ENCODE measurements around the gene MAGEF1.

GRCh38 chr3:184710870-184711492 lies 883 bp downstream of the MAGEF1 start:
- TF ChIP-seq CTCF (IDR thresholded peaks at IDR 0.05; ENCODE audit: insufficient read depth, low read length, poor library complexity, severe bottlenecking) (no peak), EZH2phosphoT487 (conservative IDR thresholded peaks at IDR 0.05; ENCODE audit: low read length) (no peak)
